Stomach (tissue), 4 donors: ENCODE measurements around the gene GALNT17.

Source experiments
- EP300 ChIP-seq: sonication (generic); formaldehyde crosslinking; IDR thresholded peaks from one replicate; pipeline ENCODE4 v1.6.1; 2017; ENCODE audit warnings: antibody characterized with exemption
- POLR2A ChIP-seq, 4 donors: fragments of 450-650 bp; IDR thresholded peaks; one replicate each; pipeline ENCODE4 v1.6.1; 2016; ENCODE audit warnings: antibody characterized with exemption in 4 of 4, control low read depth in 2 of 4, mild to moderate bottlenecking in 1 of 4, moderate library complexity in 1 of 4
- TF ChIP-seq, protein P1 (sequence below), 7 experiments: fragments of 450-650 bp in 4 of 7; fragments of 200-600 bp in 3 of 7; sonication (generic) in 3 of 7; IDR thresholded peaks; one replicate each; pipeline ENCODE4 v1.5.1; 2016 to 2019; ENCODE audit warnings: antibody characterized with exemption in 7 of 7, control low read depth in 2 of 7, mild to moderate bottlenecking in 1 of 7

DNA sequence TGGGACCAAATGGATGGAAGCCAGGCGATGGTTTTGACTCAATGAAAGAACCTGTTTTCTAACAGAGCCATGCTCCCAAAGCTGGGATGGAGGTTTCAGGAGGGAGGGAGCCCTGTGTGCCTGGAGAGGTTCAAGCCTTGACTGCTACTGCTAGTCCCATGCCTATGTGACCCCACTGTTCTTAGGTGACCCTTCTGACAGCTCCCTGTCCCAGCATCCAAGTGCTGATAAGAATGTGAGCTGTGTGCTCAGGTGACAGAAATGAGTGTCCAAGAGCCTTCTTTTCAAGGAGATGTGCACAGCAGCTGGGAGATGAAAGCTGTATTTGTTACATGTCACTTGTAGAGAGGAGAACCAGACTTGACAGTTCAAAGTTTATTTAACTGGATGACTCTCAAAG lies 595.4 kb downstream of the GALNT17 start:
- TF ChIP-seq, protein P1, sequence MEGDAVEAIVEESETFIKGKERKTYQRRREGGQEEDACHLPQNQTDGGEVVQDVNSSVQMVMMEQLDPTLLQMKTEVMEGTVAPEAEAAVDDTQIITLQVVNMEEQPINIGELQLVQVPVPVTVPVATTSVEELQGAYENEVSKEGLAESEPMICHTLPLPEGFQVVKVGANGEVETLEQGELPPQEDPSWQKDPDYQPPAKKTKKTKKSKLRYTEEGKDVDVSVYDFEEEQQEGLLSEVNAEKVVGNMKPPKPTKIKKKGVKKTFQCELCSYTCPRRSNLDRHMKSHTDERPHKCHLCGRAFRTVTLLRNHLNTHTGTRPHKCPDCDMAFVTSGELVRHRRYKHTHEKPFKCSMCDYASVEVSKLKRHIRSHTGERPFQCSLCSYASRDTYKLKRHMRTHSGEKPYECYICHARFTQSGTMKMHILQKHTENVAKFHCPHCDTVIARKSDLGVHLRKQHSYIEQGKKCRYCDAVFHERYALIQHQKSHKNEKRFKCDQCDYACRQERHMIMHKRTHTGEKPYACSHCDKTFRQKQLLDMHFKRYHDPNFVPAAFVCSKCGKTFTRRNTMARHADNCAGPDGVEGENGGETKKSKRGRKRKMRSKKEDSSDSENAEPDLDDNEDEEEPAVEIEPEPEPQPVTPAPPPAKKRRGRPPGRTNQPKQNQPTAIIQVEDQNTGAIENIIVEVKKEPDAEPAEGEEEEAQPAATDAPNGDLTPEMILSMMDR (IDR thresholded peaks at IDR 0.05) = no peak
- no peak for TF ChIP-seq POLR2A (IDR thresholded peaks at IDR 0.05)
- no peak for TF ChIP-seq EP300
